DOHH2 (cell line): Measurements from ENCODE around the gene ASPSCR1.

Experiments used
- H3F3A ChIP-seq: fragments of 200-600 bp; sonication (generic), shearing (Covaris generic); 2 replicates; pipeline ENCODE4 v1.6.0; 2016; ENCODE audit warnings: antibody characterized with exemption, mild to moderate bottlenecking; ENCODE audit not compliant: control insufficient read depth, insufficient read depth
- H3K27ac ChIP-seq: fragments of 200-600 bp; sonication (generic); 2 replicates; pipeline ENCODE4 v1.5.1; 2014; ENCODE audit warnings: low read depth, mild to moderate bottlenecking, low read length, moderate library complexity
- H3K27me3 ChIP-seq: fragments of 200-600 bp; sonication (generic); 2 replicates; pipeline ENCODE4 v1.6.1; 2014; ENCODE audit warnings: mild to moderate bottlenecking, low read length, mixed read lengths; ENCODE audit not compliant: control insufficient read depth
- H3K36me3 ChIP-seq: fragments of 200-600 bp; sonication (generic); 2 replicates; pipeline ENCODE4 v1.6.1; 2014; ENCODE audit warnings: mild to moderate bottlenecking, low read length, moderate library complexity, mixed read lengths; ENCODE audit not compliant: control insufficient read depth
- H3K4me1 ChIP-seq: fragments of 200-600 bp; sonication (generic); 2 replicates; pipeline ENCODE4 v1.6.1; 2014; ENCODE audit warnings: mild to moderate bottlenecking, low read length, mixed read lengths; ENCODE audit not compliant: control insufficient read depth
- H3K4me2 ChIP-seq: fragments of 200-600 bp; sonication (generic); 2 replicates; pipeline ENCODE4 v1.6.0; 2014; ENCODE audit warnings: mild to moderate bottlenecking, low read length, moderate library complexity
- H3K4me3 ChIP-seq: fragments of 200-600 bp; sonication (generic); 2 replicates; pipeline ENCODE4 v1.5.1; 2014; ENCODE audit warnings: mild to moderate bottlenecking, low read length, mixed read lengths
- H3K79me2 ChIP-seq: fragments of 200-600 bp; sonication (generic); 2 replicates; pipeline ENCODE4 v1.6.1; 2014; ENCODE audit warnings: mild to moderate bottlenecking, low read length, mixed read lengths; ENCODE audit not compliant: control insufficient read depth
- H3K9me2 ChIP-seq: fragments of 200-600 bp; sonication (generic); replicated peaks from 2 replicates; pipeline ENCODE4 v1.6.1; 2014; ENCODE audit warnings: mild to moderate bottlenecking, low read length, mixed read lengths; ENCODE audit not compliant: control insufficient read depth
- H3K9me3 ChIP-seq: fragments of 200-600 bp; sonication (generic); 2 replicates; pipeline ENCODE4 v1.6.1; 2014; ENCODE audit warnings: antibody characterized with exemption, low read length, mixed read lengths; ENCODE audit not compliant: control insufficient read depth, insufficient read depth
- H4K20me1 ChIP-seq: fragments of 200-600 bp; sonication (generic); 2 replicates; pipeline ENCODE4 v1.6.0; 2014; ENCODE audit warnings: low read depth, mild to moderate bottlenecking, antibody characterized with exemption, low read length, moderate library complexity; ENCODE audit not compliant: control insufficient read depth, insufficient read depth
- EZH2phosphoT487 ChIP-seq: fragments of 200-600 bp; sonication (generic); IDR thresholded peaks from 2 replicates; pipeline ENCODE4 v1.6.1; 2017; ENCODE audit warnings: borderline replicate concordance, mild to moderate bottlenecking, antibody characterized with exemption, low read length, moderate library complexity, mixed read lengths
- TF ChIP-seq, protein P1 (sequence below): fragments of 200-600 bp; sonication (generic); IDR thresholded peaks from one replicate; pipeline ENCODE4 v1.5.1; 2014; ENCODE audit warnings: antibody characterized with exemption, mild to moderate bottlenecking, low read depth, low read length; ENCODE audit not compliant: poor library complexity, severe bottlenecking

ASPSCR1 gene

DNA sequence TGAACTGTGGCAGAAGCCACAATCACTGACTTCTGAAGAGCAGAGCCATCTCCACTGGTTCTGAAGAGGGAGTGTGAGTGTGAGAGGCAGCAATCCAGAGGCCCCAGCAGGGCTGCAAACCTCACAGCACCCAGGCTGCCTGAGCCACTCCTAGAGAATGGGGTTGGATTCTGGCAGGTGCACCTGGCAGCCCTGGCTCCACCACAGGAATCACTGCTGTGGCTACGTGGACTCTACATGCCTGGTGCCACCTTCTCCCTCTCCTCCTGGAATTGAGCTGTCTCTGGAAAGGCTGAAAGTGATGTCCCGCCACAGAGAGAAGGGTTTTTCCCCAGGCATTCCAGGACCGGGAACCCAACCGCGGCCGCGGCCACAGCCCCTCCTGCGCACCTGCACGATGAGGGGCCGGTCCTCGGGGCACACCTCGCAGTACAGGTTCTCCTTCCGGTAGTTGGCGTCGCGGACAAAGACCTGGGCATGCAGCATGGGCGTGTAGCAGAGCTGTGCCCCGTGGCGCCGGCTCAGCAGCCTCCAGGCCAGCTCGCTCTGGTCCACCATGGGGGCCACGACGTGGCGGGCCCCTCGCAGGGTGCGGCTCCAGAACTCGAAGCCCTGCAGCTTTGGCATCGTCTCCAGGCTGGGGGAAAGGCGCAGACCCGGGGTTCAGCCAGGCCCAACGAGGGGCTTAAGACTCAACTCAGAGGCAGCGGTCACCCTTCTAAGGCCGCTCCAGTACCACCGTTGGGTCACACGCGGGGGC, 87.2 kb downstream of the ASPSCR1 start:
- H3K27me3 ChIP-seq, result no peaks in the 10 kb centered on the region

DNA sequence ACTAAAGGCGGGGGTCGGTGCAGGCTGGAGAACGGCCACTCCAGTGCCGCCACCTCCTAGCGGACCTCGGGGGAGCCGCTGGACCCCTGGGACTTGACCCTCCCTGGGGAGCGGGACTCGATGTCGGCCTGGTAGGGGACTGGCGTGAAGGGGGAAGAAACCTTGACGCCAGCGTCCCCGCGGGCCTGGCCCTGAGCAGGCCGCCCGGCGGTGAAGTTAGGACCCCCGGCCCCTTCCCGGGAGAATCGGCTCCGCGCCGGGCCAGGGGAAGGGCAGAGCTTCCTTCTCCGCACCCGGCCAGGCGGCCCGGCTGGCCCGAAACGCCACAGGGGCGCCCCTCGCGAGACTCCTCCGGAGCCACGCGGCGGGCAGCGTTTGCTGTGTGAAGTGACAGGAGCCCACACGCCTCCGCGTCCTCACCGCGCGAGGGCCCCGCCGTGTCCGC, 87.8 kb downstream of the ASPSCR1 start:
- Histone ChIP-seq H3K27ac (peak overlapping the region; percentile 13; the same call in 1 of the 2 replicates), H3K4me2 (peak overlapping the region; percentile 75), H4K20me1 (peaks cover 6% of the 10 kb centered on the region; the same call in 1 of the 2 replicates), H3K36me3 (peaks cover 48% of the 10 kb centered on the region), H3K4me3 (peak overlapping the region; percentile 95), H3K9me3 (no peaks in the 10 kb centered on the region), H3K9me2 (no peaks in the 10 kb centered on the region), H3K79me2 (peaks cover 36% of the 10 kb centered on the region), H3K27me3 (no peaks in the 10 kb centered on the region), H3K4me1 (peaks cover 20% of the 10 kb centered on the region), H3F3A (no peaks in the 10 kb centered on the region)
- no peak for TF ChIP-seq EZH2phosphoT487
- TF ChIP-seq, protein P1, sequence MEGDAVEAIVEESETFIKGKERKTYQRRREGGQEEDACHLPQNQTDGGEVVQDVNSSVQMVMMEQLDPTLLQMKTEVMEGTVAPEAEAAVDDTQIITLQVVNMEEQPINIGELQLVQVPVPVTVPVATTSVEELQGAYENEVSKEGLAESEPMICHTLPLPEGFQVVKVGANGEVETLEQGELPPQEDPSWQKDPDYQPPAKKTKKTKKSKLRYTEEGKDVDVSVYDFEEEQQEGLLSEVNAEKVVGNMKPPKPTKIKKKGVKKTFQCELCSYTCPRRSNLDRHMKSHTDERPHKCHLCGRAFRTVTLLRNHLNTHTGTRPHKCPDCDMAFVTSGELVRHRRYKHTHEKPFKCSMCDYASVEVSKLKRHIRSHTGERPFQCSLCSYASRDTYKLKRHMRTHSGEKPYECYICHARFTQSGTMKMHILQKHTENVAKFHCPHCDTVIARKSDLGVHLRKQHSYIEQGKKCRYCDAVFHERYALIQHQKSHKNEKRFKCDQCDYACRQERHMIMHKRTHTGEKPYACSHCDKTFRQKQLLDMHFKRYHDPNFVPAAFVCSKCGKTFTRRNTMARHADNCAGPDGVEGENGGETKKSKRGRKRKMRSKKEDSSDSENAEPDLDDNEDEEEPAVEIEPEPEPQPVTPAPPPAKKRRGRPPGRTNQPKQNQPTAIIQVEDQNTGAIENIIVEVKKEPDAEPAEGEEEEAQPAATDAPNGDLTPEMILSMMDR, result no peak

More for the DNA sequence above, 87.2 kb downstream of the ASPSCR1 start:
- peak overlapping the region; percentile 13; the same call in 1 of the 2 replicates for H3K27ac ChIP-seq
- peak overlapping the region; percentile 95 for H3K4me3 ChIP-seq
- no peak for TF ChIP-seq EZH2phosphoT487
- TF ChIP-seq, protein P1, result no peak
- peaks cover 20% of the 10 kb centered on the region for H3K4me1 ChIP-seq
- H3K9me2 ChIP-seq, result no peaks in the 10 kb centered on the region
- no peaks in the 10 kb centered on the region for H3F3A ChIP-seq
- peak overlapping the region; percentile 75 for H3K4me2 ChIP-seq
- H3K79me2 ChIP-seq, result peaks cover 36% of the 10 kb centered on the region
- H3K9me3 ChIP-seq, result no peaks in the 10 kb centered on the region
- H4K20me1 ChIP-seq, result peaks cover 6% of the 10 kb centered on the region; the same call in 1 of the 2 replicates
- H3K36me3 ChIP-seq, result peaks cover 54% of the 10 kb centered on the region

DNA sequence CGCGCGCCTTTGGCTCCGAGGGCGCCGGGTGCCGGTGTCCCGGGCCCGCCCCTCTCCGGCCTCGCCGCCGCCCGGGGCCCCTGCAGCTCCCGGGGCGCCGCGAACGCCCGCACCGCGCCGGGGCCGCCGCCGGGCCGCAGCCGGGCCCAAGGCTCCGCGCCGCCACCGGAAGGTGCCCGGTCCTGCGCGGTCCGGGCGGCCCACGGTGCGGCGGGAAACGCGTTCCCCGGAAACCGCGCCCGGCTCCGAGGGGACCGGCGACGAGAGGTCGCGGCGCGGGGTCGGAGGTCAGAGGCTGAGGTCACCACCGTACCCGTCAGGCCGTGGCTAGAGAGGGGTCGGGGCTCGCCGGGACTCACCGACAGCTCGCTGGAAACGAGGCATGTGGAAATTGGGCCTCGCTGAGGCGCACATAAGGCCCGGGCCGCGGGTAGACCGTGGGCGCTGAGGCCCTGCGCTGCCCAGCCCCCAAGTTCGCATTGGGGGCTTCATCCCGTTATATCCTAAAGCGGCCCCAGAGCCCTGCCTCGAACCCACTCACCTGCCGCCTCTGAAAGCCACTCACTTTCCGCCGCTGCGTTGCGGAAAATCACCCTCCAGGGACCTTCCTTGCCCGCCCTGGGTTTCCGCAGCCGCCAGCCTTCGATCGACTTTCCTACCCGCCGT, 88.3 kb downstream of the ASPSCR1 start, which contains the start of gene DUS1L:
DUS1L (minus strand) TSS at position 167 of the 666 bp plus-strand sequence. CDS start 745 bp downstream, outside the sequence.
- H3K9me3 ChIP-seq, result no peaks in the 10 kb centered on the region
- peak within 1 kb of the TSS; percentile 13; the same call in 1 of the 2 replicates for H3K27ac ChIP-seq
- no peaks in the 10 kb centered on the region for H3K27me3 ChIP-seq
- H3K4me1 ChIP-seq, result peaks cover 20% of the 10 kb centered on the region
- peak within 1 kb of the TSS; percentile 89 for H3K4me2 ChIP-seq
- no peaks in the 10 kb centered on the region for H3F3A ChIP-seq
- H3K4me3 ChIP-seq, result peak within 1 kb of the TSS; percentile 95
- TF ChIP-seq EZH2phosphoT487, result no peak
- TF ChIP-seq, protein P1, result no peak
- H3K79me2 ChIP-seq, result peaks cover 36% of the 10 kb centered on the region
- H3K9me2 ChIP-seq, result no peaks in the 10 kb centered on the region
- peaks cover 42% of the 10 kb centered on the region for H3K36me3 ChIP-seq
- peaks cover 6% of the 10 kb centered on the region; the same call in 1 of the 2 replicates for H4K20me1 ChIP-seq
